BJ (cell line): Measurements from ENCODE around the gene OR10A4. TPM values are rescaled to one million over a fixed set of nuclear protein-coding genes. Genes with fewer than 3 reads are reported as not detected.

Experiments used
- CTCF ChIA-PET: fragments of 350-600 bp; formaldehyde crosslinking; extraction: SDS; loops from one replicate; lab custom pipeline; 2021; ENCODE audit warnings: antibody characterized with exemption, inconsistent platforms; lab: Yijun Ruan, JAX
- POLR2A ChIA-PET: fragments of 300-600 bp; sonication (Branson Sonifier 250); formaldehyde crosslinking; extraction: SDS; loops from one replicate; lab custom pipeline; 2021; ENCODE audit warnings: antibody characterized with exemption; lab: Charles Lee
- DNase-seq: peaks from one replicate; pipeline ENCODE4 v3.0.0-alpha.2; 2011; ENCODE audit warnings: low read depth
- H3K27me3 ChIP-seq: 2 replicates; pipeline ENCODE4 v1.6.0; 2011; ENCODE audit warnings: low read length; ENCODE audit not compliant: control insufficient read depth, insufficient read depth
- H3K36me3 ChIP-seq: 2 replicates; pipeline ENCODE4 v1.5.1; 2011; ENCODE audit warnings: low read length; ENCODE audit not compliant: control insufficient read depth, insufficient read depth
- H3K4me3 ChIP-seq: 2 replicates; pipeline ENCODE4 v1.5.1; 2011; ENCODE audit warnings: low read depth, mild to moderate bottlenecking, control low read depth, low read length
- polyA minus RNA-seq: library from RNA; depleted of rRNA, polyadenylated mRNA; stranded (reverse); fragments of >200 nt; gene quantifications from 2 replicates; pipeline ENCODE4 v1.2.3, GENCODE V29; 2011; rRNA and poly(A)+ RNA removed
- polyA plus RNA-seq: library from polyadenylated mRNA; depleted of rRNA; stranded (reverse); fragments of >200 nt; gene quantifications from 2 replicates; pipeline ENCODE4 v1.2.3, GENCODE V29; 2011; rRNA removed
- TF ChIP-seq, protein P1 (sequence below): IDR thresholded peaks from 2 replicates; pipeline ENCODE4 v1.5.1; 2011; ENCODE audit warnings: low read depth, mild to moderate bottlenecking, control low read depth, inconsistent platforms, low read length, moderate library complexity; ENCODE audit not compliant: insufficient read depth

The OR10A4 gene, protein sequence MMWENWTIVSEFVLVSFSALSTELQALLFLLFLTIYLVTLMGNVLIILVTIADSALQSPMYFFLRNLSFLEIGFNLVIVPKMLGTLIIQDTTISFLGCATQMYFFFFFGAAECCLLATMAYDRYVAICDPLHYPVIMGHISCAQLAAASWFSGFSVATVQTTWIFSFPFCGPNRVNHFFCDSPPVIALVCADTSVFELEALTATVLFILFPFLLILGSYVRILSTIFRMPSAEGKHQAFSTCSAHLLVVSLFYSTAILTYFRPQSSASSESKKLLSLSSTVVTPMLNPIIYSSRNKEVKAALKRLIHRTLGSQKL
- polyA plus RNA-seq (not detected in 2 replicates), polyA minus RNA-seq (not detected in 2 replicates)

GRCh38 chr11:6876325-6876724, at the start of gene OR10A4:
TSS of gene OR10A4 (plus strand) at chr11:6876625. CDS start at chr11:6876648, 23 bp downstream.
- ChIA-PET POLR2A (no interaction called here), CTCF (no interaction called here)
- Histone ChIP-seq H3K36me3 (no peaks in the 10 kb centered on the region), H3K27me3 (no peaks in the 10 kb centered on the region), H3K4me3 (no peak within 1 kb of the TSS)
- no peak for DNase-seq
- TF ChIP-seq, protein P1, sequence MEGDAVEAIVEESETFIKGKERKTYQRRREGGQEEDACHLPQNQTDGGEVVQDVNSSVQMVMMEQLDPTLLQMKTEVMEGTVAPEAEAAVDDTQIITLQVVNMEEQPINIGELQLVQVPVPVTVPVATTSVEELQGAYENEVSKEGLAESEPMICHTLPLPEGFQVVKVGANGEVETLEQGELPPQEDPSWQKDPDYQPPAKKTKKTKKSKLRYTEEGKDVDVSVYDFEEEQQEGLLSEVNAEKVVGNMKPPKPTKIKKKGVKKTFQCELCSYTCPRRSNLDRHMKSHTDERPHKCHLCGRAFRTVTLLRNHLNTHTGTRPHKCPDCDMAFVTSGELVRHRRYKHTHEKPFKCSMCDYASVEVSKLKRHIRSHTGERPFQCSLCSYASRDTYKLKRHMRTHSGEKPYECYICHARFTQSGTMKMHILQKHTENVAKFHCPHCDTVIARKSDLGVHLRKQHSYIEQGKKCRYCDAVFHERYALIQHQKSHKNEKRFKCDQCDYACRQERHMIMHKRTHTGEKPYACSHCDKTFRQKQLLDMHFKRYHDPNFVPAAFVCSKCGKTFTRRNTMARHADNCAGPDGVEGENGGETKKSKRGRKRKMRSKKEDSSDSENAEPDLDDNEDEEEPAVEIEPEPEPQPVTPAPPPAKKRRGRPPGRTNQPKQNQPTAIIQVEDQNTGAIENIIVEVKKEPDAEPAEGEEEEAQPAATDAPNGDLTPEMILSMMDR, result no peak

- TF ChIP-seq, protein P1, result no peak
- no peaks in the 10 kb centered on the region for H3K27me3 ChIP-seq
- DNase-seq, result no peak
- CTCF ChIA-PET, result no interaction called here
- H3K4me3 ChIP-seq, result no peak overlapping the region
- POLR2A ChIA-PET, result no interaction called here
- H3K36me3 ChIP-seq, result no peaks in the 10 kb centered on the region
Observed at GRCh38 chr11:6828103-6828502, 48.3 kb upstream of the OR10A4 start.

GRCh38 chr11:6833356-6833755, 43.1 kb upstream of the OR10A4 start:
- ChIA-PET CTCF (interaction anchor here (0.9 to 1.2 kb wide), 3 partner anchors 10 to 30 kb away, joined by 3 to 4 read pairs (median 3); partner anchors contain the start of gene OR10A2), POLR2A (no interaction called here)
- H3K36me3 ChIP-seq, result no peaks in the 10 kb centered on the region
- H3K27me3 ChIP-seq, result no peaks in the 10 kb centered on the region
- H3K4me3 ChIP-seq, result no peak overlapping the region
- TF ChIP-seq, protein P1, result no peak
- DNase-seq, result no peak

DNA sequence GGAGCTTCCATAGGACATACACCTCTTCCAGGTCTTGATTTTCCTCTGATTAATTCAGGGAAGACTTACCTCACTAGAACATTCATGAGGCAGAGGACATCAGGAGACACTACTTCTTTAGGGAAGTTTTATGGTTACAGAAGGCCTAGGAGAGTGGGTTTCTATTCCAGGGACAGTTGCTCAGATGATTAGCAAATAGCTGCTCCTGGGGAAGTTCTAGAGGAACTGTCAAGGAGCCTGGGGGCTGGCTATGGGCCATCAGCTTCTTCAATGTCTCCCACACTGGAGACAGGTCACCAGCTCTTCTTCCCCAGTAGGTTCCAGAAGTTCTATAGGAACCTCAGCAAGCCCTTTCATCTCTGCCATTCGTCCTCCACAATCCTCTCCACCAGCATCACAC, 42.4 kb upstream of the OR10A4 start:
- H3K36me3 ChIP-seq, result no peaks in the 10 kb centered on the region
- POLR2A ChIA-PET, result no interaction called here
- no peak overlapping the region for H3K4me3 ChIP-seq
- DNase-seq, result no peak
- H3K27me3 ChIP-seq, result no peaks in the 10 kb centered on the region
- CTCF ChIA-PET, result interaction anchor here (0.9 to 1.2 kb wide), 3 partner anchors 10 to 29 kb away, joined by 3 to 4 read pairs (median 3); partner anchors contain the start of gene OR10A2
- TF ChIP-seq, protein P1, result no peak

GRCh38 chr11:6841694-6842093, 34.7 kb upstream of the OR10A4 start:
- CTCF ChIA-PET, result no interaction called here
- Histone ChIP-seq H3K4me3 (no peak overlapping the region), H3K27me3 (no peaks in the 10 kb centered on the region), H3K36me3 (no peaks in the 10 kb centered on the region)
- TF ChIP-seq, protein P1, result no peak
- POLR2A ChIA-PET, result no interaction called here
- no peak for DNase-seq
